K562 (cell line): ENCODE measurements around the gene NCOR2. TPM values are rescaled to one million over a fixed set of nuclear protein-coding genes. Genes with fewer than 3 reads are reported as not detected.

Experiments used
- ARID3A ChIP-seq: IDR thresholded peaks from 2 replicates; pipeline ENCODE4 v1.6.1; 2012; ENCODE audit warnings: low read depth, low read length, improper control_type of control experiment, borderline replicate concordance
- MYC ChIP-seq, 2 experiments: fragments of 250-450 bp in 1 of 2; sonication (Bioruptor Pico) in 1 of 2; IDR thresholded peaks; 2 replicates each; pipeline versions ENCODE4 v1.5.1 to v1.6.1; 2012 to 2021; ENCODE audit warnings: low read depth in 2 of 2, borderline replicate concordance in 1 of 2, improper control_type of control experiment in 1 of 2, low read length in 1 of 2, mild to moderate bottlenecking in 1 of 2, moderate library complexity in 1 of 2
- RBBP5 ChIP-seq: fragments of 200-600 bp; sonication (generic); IDR thresholded peaks from 2 replicates; pipeline ENCODE4 v1.6.1; 2012; ENCODE audit warnings: borderline replicate concordance, mild to moderate bottlenecking, low read length, control low read depth, inconsistent platforms; ENCODE audit not compliant: insufficient read depth, poor library complexity, severe bottlenecking
- SRF ChIP-seq, 2 experiments: fragments of 250-450, 450-650 bp in 1 of 2; sonication (Bioruptor Pico) in 1 of 2; sonication (generic) in 1 of 2; formaldehyde crosslinking; IDR thresholded peaks; 2 replicates each; pipeline versions ENCODE4 v1.5.0 to v1.5.1; 2020 to 2022; ENCODE audit warnings: mild to moderate bottlenecking in 1 of 2, missing genetic modification reagents in 1 of 2
- TGIF2 ChIP-seq: sonication (generic); formaldehyde crosslinking; IDR thresholded peaks from 2 replicates; pipeline ENCODE4 v1.8.1; 2022; ENCODE audit warnings: mild to moderate bottlenecking, missing genetic modification reagents, moderate library complexity
- THRAP3 ChIP-seq: fragments of 450-650 bp; IDR thresholded peaks from 2 replicates; pipeline ENCODE4 v1.6.1; 2016; ENCODE audit warnings: mild to moderate bottlenecking, inconsistent platforms, borderline replicate concordance
- ZNF316 ChIP-seq: fragments of 450-650 bp; IDR thresholded peaks from 2 replicates; pipeline ENCODE4 v1.6.1; 2016
- polyA plus RNA-seq, 8 experiments: library from polyadenylated mRNA; depleted of rRNA in 4 of 8; stranded (reverse) in 5 of 8; unstranded in 3 of 8; fragments of >200 nt; fragmentation: Nextera tagmentation in 2 of 8; fragmentation: Illumina TruSeq in 1 of 8; extraction: Ambion mirVana in 2 of 8; extraction: Trizol in 1 of 8; gene quantifications; 2 replicates each; pipeline versions ENCODE4 v1.2.1 to v1.2.3, GENCODE V29; 2011 to 2014; ENCODE audit warnings: inconsistent platforms in 1 of 8, missing spikeins in 1 of 8
- total RNA-seq, 7 experiments: library from RNA; depleted of rRNA in 6 of 7; stranded (reverse); fragments of >200 nt in 6 of 7; fragmentation: Illumina TruSeq in 2 of 7; extraction: Trizol in 2 of 7; gene quantifications; 2 replicates each; pipeline versions ENCODE4 v1.2.1 to v1.2.3, GENCODE V29; 2011 to 2021; ENCODE audit warnings: low replicate concordance in 1 of 7
- TF ChIP-seq, protein P1 (sequence below), 2 experiments: fragments of 450-650 bp in 1 of 2; sonication (generic) in 1 of 2; formaldehyde crosslinking in 1 of 2; IDR thresholded peaks; 2 replicates each; pipeline versions ENCODE4 v1.7.1 to v1.9.0; 2016 to 2022; ENCODE audit warnings: inconsistent platforms in 1 of 2, mild to moderate bottlenecking in 1 of 2, missing genetic modification reagents in 1 of 2
- TF ChIP-seq, protein P2 (sequence below), 2 experiments: fragments of 450-650 bp in 1 of 2; sonication (generic) in 1 of 2; formaldehyde crosslinking in 1 of 2; IDR thresholded peaks in 1 of 2; conservative IDR thresholded peaks in 1 of 2; 2 replicates each; pipeline versions ENCODE4 v1.6.1 to v1.8.1; 2016 to 2023; ENCODE audit warnings: mild to moderate bottlenecking in 2 of 2, moderate library complexity in 2 of 2, inconsistent platforms in 1 of 2, missing genetic modification reagents in 1 of 2

The NCOR2 gene
- total and polyA plus RNA-seq, 9 of the 15 experiments (the other 6 are each of a cell fraction or from before 2014, with no cell fraction given), result 0.18 to 126 (median 8.4) TPM

DNA sequence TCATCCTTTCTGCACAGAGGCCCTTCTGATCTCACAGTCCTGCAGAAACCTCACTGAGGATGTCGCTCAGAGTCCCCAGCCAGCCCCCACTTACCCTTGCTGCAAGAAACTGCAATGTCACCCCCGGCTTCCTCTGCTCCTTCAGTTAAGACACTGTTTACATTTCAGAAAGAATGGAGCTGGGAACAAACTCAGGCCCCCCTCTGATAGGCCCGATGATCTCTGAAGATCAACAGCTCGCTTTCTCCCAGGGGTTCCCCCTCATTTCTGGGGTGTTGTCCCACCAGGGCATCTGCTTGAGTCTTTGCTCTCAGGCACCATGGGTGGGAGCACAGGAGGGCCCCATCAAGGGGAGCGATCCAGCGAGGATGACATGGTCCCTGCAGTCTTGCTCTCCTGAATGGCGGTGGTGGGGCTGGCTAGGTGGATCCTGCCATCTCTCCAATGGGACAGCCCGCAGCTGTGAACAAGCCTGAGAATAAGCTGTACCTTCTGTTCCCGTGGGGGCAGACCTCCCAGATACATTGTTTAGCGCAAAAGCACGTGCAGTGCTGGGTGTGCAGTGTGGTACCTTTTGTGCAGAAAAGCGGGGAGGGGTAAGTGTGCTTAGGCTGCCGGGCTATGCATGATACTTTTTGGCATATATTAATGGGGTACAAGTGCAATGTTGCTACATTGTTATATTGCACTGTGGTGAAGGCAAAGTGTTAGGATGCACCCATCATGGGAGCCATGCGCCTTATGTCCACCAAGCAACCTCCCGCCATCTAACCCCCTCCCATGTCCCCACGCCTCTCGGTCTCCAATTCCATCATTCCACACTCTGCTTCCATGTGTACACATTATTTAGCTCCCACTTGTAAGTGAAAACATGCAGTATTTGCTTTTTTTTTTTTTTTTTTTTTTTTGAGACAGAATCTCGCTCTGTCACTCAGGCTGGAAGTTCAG is 6.7 kb upstream of the NCOR2 start (continued):
- TF ChIP-seq, protein P1, sequence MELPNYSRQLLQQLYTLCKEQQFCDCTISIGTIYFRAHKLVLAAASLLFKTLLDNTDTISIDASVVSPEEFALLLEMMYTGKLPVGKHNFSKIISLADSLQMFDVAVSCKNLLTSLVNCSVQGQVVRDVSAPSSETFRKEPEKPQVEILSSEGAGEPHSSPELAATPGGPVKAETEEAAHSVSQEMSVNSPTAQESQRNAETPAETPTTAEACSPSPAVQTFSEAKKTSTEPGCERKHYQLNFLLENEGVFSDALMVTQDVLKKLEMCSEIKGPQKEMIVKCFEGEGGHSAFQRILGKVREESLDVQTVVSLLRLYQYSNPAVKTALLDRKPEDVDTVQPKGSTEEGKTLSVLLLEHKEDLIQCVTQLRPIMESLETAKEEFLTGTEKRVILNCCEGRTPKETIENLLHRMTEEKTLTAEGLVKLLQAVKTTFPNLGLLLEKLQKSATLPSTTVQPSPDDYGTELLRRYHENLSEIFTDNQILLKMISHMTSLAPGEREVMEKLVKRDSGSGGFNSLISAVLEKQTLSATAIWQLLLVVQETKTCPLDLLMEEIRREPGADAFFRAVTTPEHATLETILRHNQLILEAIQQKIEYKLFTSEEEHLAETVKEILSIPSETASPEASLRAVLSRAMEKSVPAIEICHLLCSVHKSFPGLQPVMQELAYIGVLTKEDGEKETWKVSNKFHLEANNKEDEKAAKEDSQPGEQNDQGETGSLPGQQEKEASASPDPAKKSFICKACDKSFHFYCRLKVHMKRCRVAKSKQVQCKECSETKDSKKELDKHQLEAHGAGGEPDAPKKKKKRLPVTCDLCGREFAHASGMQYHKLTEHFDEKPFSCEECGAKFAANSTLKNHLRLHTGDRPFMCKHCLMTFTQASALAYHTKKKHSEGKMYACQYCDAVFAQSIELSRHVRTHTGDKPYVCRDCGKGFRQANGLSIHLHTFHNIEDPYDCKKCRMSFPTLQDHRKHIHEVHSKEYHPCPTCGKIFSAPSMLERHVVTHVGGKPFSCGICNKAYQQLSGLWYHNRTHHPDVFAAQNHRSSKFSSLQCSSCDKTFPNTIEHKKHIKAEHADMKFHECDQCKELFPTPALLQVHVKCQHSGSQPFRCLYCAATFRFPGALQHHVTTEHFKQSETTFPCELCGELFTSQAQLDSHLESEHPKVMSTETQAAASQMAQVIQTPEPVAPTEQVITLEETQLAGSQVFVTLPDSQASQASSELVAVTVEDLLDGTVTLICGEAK (IDR thresholded peaks at IDR 0.05), result no peak
- TF ChIP-seq, protein P1 (CRISPR knock-in tag; IDR thresholded peaks at IDR 0.05), result no peak
- TF ChIP-seq ZNF316 (peak; percentile 92), ARID3A (no peak), THRAP3 (no peak), SRF (CRISPR knock-in tag; IDR thresholded peaks at IDR 0.05) (no peak), TGIF2 (CRISPR knock-in tag) (no peak), MYC (IDR thresholded peaks at IDR 0.05; ENCODE audit: low read depth, low read length) (peak; percentile 30; the same call in 1 of the 2 replicates), MYC (CRISPR knock-in tag; IDR thresholded peaks at IDR 0.05; ENCODE audit: borderline replicate concordance, low read depth) (no peak), RBBP5 (peak; percentile 60)
- TF ChIP-seq, protein P2, sequence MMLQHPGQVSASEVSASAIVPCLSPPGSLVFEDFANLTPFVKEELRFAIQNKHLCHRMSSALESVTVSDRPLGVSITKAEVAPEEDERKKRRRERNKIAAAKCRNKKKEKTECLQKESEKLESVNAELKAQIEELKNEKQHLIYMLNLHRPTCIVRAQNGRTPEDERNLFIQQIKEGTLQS (IDR thresholded peaks at IDR 0.05), result peak; percentile 8; the same call in 1 of the 2 replicates
- TF ChIP-seq, protein P2 (CRISPR knock-in tag; conservative IDR thresholded peaks at IDR 0.05), result no peak
